Activated CD8-positive, alpha-beta memory T cell treated with anti-CD3 and anti-CD28 coated beads for 1 hour (primary cell): ENCODE data around the gene RPGRIP1L.

Experiments used
- DNase-seq, 2 donors: peaks; one replicate each; pipeline ENCODE4 v3.0.0-alpha.2; 2020; ENCODE audit warnings: low read depth in 1 of 2; ENCODE audit errors: extremely low read depth in 1 of 2

Gene RPGRIP1L

GRCh38 chr16:53703590-53704444 lies at the start of gene RPGRIP1L, which contains the start of gene FTO:
RPGRIP1L (minus strand) TSS chr16:53703859; CDS start chr16:53700723, 3,136 bp downstream.
FTO (plus strand) TSS chr16:53704156.
- peak; percentile 91 to 92 for DNase-seq

GRCh38 chr16:53753431-53753830 lies 49.8 kb upstream of the RPGRIP1L start:
- no peak for DNase-seq

- DNase-seq, result no peak
Measured at GRCh38 chr16:53752560-53752959, 48.9 kb upstream of the RPGRIP1L start.

- no peak for DNase-seq
Measured at GRCh38 chr16:53745753-53746266, 42.2 kb upstream of the RPGRIP1L start.

- DNase-seq, result no peak
Measured at GRCh38 chr16:53745086-53745485, 41.4 kb upstream of the RPGRIP1L start.

GRCh38 chr16:53744449-53744848 lies 40.8 kb upstream of the RPGRIP1L start:
- DNase-seq, result peak in 1 of 2 donors; percentile 12

GRCh38 chr16:53743149-53743566 lies 39.5 kb upstream of the RPGRIP1L start:
- DNase-seq, result no peak

GRCh38 chr16:53741546-53741945 lies 37.9 kb upstream of the RPGRIP1L start:
- DNase-seq, result no peak

GRCh38 chr16:53740933-53741531 lies 37.4 kb upstream of the RPGRIP1L start:
- no peak for DNase-seq

GRCh38 chr16:53740476-53740875 lies 36.8 kb upstream of the RPGRIP1L start:
- no peak for DNase-seq

GRCh38 chr16:53737552-53737951 lies 33.9 kb upstream of the RPGRIP1L start:
- DNase-seq, result no peak

GRCh38 chr16:53736297-53736696 lies 32.6 kb upstream of the RPGRIP1L start:
- DNase-seq, result no peak

- DNase-seq, result no peak
Measured at GRCh38 chr16:53734908-53735307, 31.2 kb upstream of the RPGRIP1L start.

GRCh38 chr16:53732296-53732929 lies 28.8 kb upstream of the RPGRIP1L start:
- DNase-seq, result no peak

GRCh38 chr16:53730693-53731092 lies 27.0 kb upstream of the RPGRIP1L start:
- DNase-seq, result no peak

GRCh38 chr16:53726625-53727024 lies 23.0 kb upstream of the RPGRIP1L start:
- DNase-seq, result no peak

- DNase-seq, result no peak
Measured at GRCh38 chr16:53721017-53721416, 17.4 kb upstream of the RPGRIP1L start.

- no peak for DNase-seq
Measured at GRCh38 chr16:53717577-53717976, 13.9 kb upstream of the RPGRIP1L start.

GRCh38 chr16:53715023-53715384 lies 11.3 kb upstream of the RPGRIP1L start:
- DNase-seq, result no peak

GRCh38 chr16:53714205-53715022 lies 10.8 kb upstream of the RPGRIP1L start:
- DNase-seq, result no peak
